ENCODE results near the gene KRTAP5-5. TPM values are rescaled to one million over a fixed set of nuclear protein-coding genes. Genes with fewer than 3 reads are reported as not detected.
A peak's percentile ranks its signal among the peaks of the same experiment; 100 is the strongest.

The KRTAP5-5 gene
- total and polyA plus RNA-seq, 2 of the 13 experiments (the other 11 are each of a cell fraction or from before 2014, with no cell fraction given): not detected

- Histone ChIP-seq H3K27me3 (ENCODE audit: control insufficient read depth in 1 of 2, insufficient read depth in 2 of 2, low read length in 2 of 2) (no peaks in the 10 kb centered on the region), H3K4me3 (replicated peaks in 1 of 3; ENCODE audit: insufficient read depth in 1 of 3, low read depth in 2 of 3, low read length in 3 of 3) (no peak overlapping the region)
- CTCF ChIA-PET (ENCODE audit: low intra/inter-chr PET ratio, low total read pairs): interaction anchor here (1.8 to 4.9 kb wide), 3 partner anchors 37 to 497 kb away, joined by 11 to 37 read pairs (median 27); no protein-coding TSS in a partner anchor
- 0 out of 2 replicates have a peak, but pooled peaks have one; percentile 16 for TF ChIP-seq STAG1 (CRISPR knock-in tag; IDR thresholded peaks at IDR 0.05)
- peak; percentile 39; the same call in 1 of the 2 replicates for TF ChIP-seq HMG20A (CRISPR knock-in tag; IDR thresholded peaks at IDR 0.05; ENCODE audit: borderline replicate concordance)
- 0 out of 2 replicates have a peak, but pooled peaks have one; percentile 84 for TF ChIP-seq NRL (CRISPR knock-in tag; IDR thresholded peaks at IDR 0.05; ENCODE audit: borderline replicate concordance)
- peak; percentile 87 for TF ChIP-seq RXRB (CRISPR knock-in tag; IDR thresholded peaks at IDR 0.05; ENCODE audit: borderline replicate concordance)
- TF ChIP-seq IKZF5 (CRISPR knock-in tag; IDR thresholded peaks at IDR 0.05): peak; percentile 66; the same call in 1 of the 2 replicates
- TF ChIP-seq EP300 (IDR thresholded peaks at IDR 0.05; ENCODE audit: low read depth in 2 of 2, low read length in 2 of 2): peak in 1 of 2 experiments; percentile 90; a peak in 2 of 4 replicates
- TF ChIP-seq EP300 (CRISPR knock-in tag; IDR thresholded peaks at IDR 0.05; ENCODE audit: borderline replicate concordance): peak; percentile 77
- no peak for TF ChIP-seq SOX6 (IDR thresholded peaks at IDR 0.05)
- peak; percentile 73 for TF ChIP-seq SOX6 (CRISPR knock-in tag; IDR thresholded peaks at IDR 0.05)
- TF ChIP-seq KLF16 (CRISPR knock-in tag; IDR thresholded peaks at IDR 0.05): peak in 1 of 2 experiments; percentile 47; a peak in 1 of 4 replicates
- TF ChIP-seq FOXP1 (IDR thresholded peaks at IDR 0.05): no peak
- peak; percentile 51; the same call in 1 of the 2 replicates for TF ChIP-seq FOXP1 (CRISPR knock-in tag; IDR thresholded peaks at IDR 0.05)
- 0 out of 2 replicates have a peak, but pooled peaks have one; percentile 18 for TF ChIP-seq ZNF670 (CRISPR knock-in tag; IDR thresholded peaks at IDR 0.05; ENCODE audit: borderline replicate concordance)
- TF ChIP-seq ZNF136 (CRISPR knock-in tag; IDR thresholded peaks at IDR 0.05; ENCODE audit: low read depth): no peak
- no peak for TF ChIP-seq NONO (IDR thresholded peaks at IDR 0.05)
- no peak for TF ChIP-seq NONO (CRISPR knock-in tag; conservative IDR thresholded peaks at IDR 0.05)
- 0 out of 2 replicates have a peak, but pooled peaks have one; percentile 33 for TF ChIP-seq FOSL2 (CRISPR knock-in tag; IDR thresholded peaks at IDR 0.05)
- no peak for TF ChIP-seq BHLHE40 (IDR thresholded peaks at IDR 0.05; ENCODE audit: low read length)
- 0 out of 2 replicates have a peak, but pooled peaks have one; percentile 48 for TF ChIP-seq HINFP (CRISPR knock-in tag; IDR thresholded peaks at IDR 0.05; ENCODE audit: low read depth)
- peak; percentile 71 for TF ChIP-seq ZNF501 (CRISPR knock-in tag; IDR thresholded peaks at IDR 0.05)
- TF ChIP-seq ZSCAN9 (CRISPR knock-in tag; IDR thresholded peaks at IDR 0.05; ENCODE audit: borderline replicate concordance): peak; percentile 45; the same call in 1 of the 2 replicates
- peak; percentile 60; the same call in 1 of the 2 replicates for TF ChIP-seq ZBTB38 (CRISPR knock-in tag; IDR thresholded peaks at IDR 0.05)
Measured at GRCh38 chr11:1654388-1655167, 25.0 kb downstream of the KRTAP5-5 start.

More at GRCh38 chr11:1654388-1655167, 25.0 kb downstream of the KRTAP5-5 start:
- POLR2A ChIA-PET: interaction anchor here (0.6 to 3.7 kb wide), 7 partner anchors 20 to 334 kb away, joined by 3 to 122 read pairs (median 4); no protein-coding TSS in a partner anchor
- no peaks in the 10 kb centered on the region for H4K20me1 ChIP-seq (ENCODE audit: insufficient read depth, low read length)
- FAIRE-seq (no peak), DNase-seq (ENCODE audit: low spot score) (no peak), ATAC-seq (peak; percentile 13; the same call in 1 of the 3 replicates)
- H3K4me1 ChIP-seq (ENCODE audit: insufficient read depth, low read length): peaks cover 86% of the 10 kb centered on the region
- H3K27ac ChIP-seq (ENCODE audit: extremely low read length, insufficient read depth, low read length): peak overlapping the region; percentile 65
- 53% methylated on average over 21 of the region's 21 CpGs for WGBS (ENCODE audit: low lambda C conversion rate)
- H3K9me3 ChIP-seq (ENCODE audit: low read length): no peaks in the 10 kb centered on the region
- no peaks in the 10 kb centered on the region for H3K79me2 ChIP-seq (ENCODE audit: insufficient read depth, low read length)
- BruUV-seq (replicated peaks): no TSS peak
- H3K36me3 ChIP-seq (replicated peaks in 1 of 2; ENCODE audit: control insufficient read depth in 1 of 2, insufficient read depth in 2 of 2, low read length in 2 of 2): no peaks in the 10 kb centered on the region
- intact Hi-C loops (cut with micrococcal nuclease; ENCODE audit: unreplicated experiment) (loop anchor here (5.0 kb wide), 1 partner anchor 498 kb away; no protein-coding TSS in a partner anchor), in situ Hi-C loops (cut with HindIII; ENCODE audit: extremely low pct_ligation_motif_present, low pct_unique_long_range_greater_than_20kb) (loop anchor here (5.0 kb wide), 3 partner anchors 38 to 498 kb away; partner anchors contain the start of gene SYT8)
- no peak overlapping the region for H2AFZ ChIP-seq (ENCODE audit: low read length)
- H3K4me2 ChIP-seq (ENCODE audit: low read depth, low read length): no peak overlapping the region
- H3K9ac ChIP-seq (ENCODE audit: insufficient read depth, low read depth, low read length): no peak overlapping the region; the same call in 1 of the 2 replicates
